Measurements from ENCODE around the gene NUP210.
A peak's percentile ranks its signal among the peaks of the same experiment; 100 is the strongest.
"Not testable (repeated sequence)": the region's sequence is repeated elsewhere in the genome, so short reads cannot be mapped to it uniquely, and the experiment has no call there.

Gene NUP210

DNA sequence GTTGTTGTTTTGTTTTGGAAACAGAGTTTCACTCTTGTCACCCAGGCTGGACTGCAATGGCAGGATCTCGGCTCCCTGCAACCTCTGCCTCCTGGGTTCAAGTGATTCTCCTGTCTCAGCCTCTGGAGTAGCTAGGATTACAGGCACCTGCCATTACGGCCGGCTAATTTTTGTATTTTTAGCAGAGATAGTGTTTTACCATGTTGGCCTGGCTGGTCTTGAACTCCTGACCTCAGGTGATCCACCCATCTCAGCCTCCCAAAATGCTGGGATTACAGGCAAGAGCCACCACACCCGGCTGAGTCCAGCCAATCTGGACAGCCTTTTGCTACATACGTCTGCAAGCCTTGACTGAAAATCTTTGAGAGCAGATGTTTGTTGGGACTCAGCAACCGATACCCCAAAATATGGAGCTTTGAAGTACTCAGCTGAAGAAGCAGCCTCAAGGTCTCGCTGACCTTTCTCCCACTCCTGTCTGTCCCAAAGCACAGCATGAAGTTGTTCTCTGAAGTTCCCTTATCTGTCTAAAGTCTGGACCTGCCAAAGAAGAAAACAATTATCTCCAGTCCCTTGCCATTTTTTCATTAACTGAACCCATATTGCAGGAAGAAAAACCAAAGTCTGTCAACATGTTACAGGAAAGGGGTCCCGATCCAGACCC, 9.6 kb upstream of the NUP210 start:
- no peak for DNase-seq (ENCODE audit: low read depth in 2 of 3, low spot score in 2 of 3)

DNA sequence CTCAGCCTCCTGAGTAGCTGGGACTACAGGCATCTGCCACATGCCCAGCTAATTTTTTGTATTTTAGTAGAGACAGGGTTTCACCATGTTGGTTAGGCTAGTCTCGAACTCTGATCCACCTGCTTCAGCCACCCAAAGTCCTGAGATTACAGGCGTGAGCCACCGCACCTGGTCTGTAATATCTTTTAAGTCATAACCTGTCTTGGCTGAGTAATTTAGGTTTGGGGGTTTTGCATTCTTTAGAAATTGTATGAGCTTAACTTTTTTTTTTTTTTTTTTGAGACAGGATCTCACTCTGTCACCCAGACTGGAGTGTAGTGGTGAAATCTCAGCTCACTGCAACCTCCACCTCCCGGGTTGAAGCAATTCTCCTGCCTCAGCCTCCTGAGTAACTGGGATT, 8.6 kb upstream of the NUP210 start:
- DNase-seq (ENCODE audit: low read depth in 2 of 3, low spot score in 2 of 3): not testable (repeated sequence)

DNA sequence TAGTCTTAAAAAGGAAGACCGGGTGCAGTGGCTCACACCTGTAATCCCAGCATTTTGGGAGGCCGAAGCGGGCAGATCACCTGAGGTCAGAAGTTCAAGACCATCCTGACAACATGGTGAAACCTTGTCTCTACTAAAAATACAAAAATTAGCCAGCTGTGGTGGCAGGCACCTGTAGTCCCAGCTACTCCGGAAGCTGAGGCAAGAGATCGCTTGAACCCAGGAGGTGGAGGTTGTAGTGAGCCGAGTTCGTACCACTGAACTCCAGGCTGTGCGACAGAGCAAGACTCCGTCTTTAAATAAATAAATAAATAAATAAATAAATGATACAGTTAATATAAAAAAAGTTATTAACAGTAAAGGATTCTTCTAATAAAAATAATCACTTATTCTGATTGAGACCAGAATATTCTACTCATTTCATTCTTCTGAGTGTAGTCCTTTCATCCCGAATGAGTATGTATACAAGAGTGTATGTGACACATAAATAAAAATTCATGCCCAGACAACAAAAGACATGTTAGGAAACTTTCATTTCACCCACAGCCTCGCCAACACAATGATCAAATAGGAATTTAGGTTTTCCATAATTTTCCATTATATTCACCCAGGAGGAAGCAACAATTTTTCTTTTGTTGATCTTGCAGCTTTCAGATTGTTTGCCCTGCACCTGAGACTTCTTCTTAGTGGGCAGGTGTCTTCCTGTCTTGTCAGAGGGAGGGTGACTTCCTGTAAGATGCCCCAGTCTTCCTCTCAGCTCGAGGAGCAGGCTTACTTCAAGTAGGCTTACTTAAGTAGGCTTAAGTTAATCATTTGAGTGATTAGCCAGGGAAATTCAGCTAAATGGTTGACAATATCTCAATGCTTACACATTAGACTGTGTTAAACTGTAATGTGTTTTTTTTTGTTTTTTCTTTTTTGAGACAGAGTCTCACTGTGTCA, 7.8 kb upstream of the NUP210 start:
- DNase-seq (ENCODE audit: low read depth in 2 of 3, low spot score in 2 of 3): no peak

DNA sequence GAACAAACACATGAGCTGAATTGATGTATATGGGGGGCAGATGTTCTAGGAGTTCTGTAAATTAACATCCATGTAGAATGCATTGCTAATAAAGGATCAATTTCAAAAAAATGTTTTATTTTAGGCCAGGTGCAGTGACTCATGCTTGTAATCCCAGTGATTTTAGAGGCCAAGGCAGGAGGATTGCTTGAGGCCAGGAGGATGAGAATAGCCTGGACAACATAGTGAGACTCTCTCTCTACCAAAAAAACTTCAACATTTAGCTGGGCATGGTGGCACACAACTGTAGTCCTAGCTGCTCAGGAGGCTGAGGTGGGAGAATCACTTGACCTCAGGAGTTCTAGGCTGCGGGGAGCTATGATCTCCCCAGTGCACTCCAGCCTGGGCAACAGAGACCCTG, 6.5 kb upstream of the NUP210 start:
- no peak for DNase-seq (ENCODE audit: low read depth in 2 of 3, low spot score in 2 of 3)

DNA sequence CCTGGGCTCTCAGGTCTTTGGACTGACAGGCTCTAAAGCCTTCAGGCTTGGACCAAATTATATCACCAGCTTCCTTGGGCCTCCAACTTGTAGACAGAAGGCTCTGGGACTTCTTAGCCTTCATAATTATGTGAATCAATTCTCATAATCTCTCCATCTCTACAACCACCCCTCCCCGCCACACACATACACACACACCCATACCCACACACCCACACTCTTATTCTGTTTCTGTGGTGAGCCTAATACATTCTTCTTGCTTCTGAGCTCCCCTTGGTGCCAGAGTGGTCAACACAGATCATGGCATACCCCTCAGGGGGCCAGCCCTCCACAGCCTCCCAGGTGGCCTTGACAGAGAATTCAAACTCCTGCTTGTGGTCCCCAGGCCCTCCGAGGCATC, 5.6 kb upstream of the NUP210 start:
- DNase-seq (ENCODE audit: low read depth in 2 of 3, low spot score in 2 of 3): no peak

DNA sequence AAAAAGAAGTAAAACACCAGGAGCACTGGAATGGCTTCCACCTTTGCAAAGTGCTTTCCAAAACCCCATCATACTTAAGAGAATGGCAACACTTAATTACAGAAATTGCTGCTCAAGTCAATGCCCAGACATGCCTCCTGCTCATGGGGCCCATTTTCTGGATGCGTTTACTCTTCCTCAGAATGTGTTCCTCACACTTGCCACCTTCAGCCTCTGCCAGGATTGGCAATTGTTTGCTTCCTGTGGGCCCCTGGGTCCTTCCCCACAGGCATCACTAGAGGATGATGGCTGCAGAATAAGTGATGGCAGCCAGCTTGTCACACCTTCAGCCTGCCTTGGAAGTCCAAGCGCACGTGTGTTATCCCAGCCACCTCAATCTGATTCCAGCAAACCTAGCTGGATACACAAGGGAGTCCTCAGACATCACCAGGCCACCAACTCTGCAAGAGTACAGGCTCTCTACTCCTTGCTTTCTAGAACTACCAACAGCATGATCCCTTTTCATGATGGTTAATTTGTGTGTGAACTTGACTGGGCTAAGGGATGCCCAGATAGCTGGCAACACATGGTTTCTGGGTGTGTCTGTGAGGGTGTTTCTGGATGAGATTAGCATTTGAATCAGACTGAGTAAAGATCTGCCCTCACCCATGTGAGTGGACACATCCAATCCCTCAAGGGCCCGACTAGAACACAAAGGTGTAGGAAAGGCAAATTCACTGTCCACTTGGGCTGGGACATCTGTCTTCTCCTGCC, 4.9 kb upstream of the NUP210 start:
- no peak for DNase-seq (ENCODE audit: low read depth in 2 of 3, low spot score in 2 of 3)

DNA sequence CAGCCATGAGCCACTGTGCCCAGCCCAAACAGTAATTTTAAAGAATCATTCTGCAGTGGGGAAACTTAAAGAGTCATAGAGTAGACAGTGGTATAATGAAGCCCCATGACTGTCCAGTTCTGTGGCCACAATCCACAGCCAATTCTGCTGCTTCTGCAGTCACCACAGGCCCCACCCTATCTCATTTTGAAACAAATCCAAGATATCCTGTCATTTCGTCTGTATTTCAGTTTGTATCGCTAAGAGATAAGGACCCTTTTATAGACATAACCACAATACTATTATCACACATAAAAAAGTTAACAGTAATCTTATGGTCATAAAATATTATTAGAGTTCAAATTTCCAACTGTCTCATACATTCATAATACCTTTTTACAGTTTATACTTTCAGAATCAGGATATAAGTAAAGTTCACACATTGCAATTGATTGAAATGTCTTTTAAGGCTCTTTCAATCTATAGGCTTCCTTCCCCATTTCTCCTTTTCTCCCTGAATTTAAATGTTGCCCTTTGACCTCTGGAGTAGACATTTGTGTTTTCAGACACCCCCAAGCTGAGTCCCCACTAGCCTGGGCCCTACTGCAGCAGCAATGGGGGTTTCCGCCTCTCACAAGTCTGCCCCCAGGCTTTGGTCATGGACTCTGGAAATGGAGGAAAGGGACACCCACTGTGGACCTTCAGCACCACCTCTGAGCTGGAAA, 4.2 kb upstream of the NUP210 start:
- DNase-seq (ENCODE audit: low read depth in 2 of 3, low spot score in 2 of 3): no peak

DNA sequence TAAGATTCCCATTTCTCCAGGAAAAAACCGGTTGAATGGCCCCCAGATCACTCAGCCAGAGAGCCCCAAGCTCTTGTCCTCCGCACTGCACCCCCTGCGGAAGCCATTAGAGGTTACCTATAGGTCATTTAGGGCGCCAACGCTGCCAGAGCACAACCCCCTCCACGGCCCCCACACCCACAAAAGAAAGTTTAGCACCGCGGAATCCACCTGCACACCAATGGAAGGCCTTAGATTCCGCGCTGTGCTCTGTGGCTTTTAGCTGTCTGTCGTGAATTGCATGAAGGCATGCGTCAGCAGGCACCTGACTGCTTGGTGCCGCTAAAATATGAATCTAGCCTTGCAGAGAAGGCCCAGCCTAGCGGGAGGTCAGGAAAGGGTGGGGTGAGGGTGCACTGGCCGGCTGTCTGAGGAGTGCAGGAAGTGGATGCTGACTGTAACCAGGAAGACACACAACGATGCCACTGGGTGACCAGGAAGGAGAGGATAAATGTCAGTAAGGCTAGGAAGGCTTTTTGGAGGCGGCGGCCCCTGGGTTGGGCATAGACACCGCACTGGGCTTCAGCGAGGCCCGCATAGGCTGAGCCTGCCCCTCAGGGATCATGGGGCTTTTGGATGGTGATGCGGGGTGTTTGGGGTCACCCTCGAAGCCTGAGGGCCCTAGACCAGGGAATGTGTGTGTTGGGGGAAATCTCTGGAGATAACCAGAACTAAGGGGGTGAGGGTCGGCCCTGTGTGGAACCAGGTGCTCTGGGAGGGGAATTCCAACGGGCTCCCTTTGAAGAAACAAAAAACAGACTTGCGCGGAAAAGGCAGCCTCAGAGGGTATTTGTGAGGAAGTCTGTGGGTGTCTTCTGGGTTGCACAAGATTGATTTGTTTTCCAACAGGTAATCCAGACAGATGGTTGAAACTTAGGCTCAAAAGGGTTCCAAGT, 976 bp upstream of the NUP210 start:
- peak; percentile 43 to 54 (median 46) for DNase-seq (ENCODE audit: low read depth in 2 of 3, low spot score in 2 of 3)

DNA sequence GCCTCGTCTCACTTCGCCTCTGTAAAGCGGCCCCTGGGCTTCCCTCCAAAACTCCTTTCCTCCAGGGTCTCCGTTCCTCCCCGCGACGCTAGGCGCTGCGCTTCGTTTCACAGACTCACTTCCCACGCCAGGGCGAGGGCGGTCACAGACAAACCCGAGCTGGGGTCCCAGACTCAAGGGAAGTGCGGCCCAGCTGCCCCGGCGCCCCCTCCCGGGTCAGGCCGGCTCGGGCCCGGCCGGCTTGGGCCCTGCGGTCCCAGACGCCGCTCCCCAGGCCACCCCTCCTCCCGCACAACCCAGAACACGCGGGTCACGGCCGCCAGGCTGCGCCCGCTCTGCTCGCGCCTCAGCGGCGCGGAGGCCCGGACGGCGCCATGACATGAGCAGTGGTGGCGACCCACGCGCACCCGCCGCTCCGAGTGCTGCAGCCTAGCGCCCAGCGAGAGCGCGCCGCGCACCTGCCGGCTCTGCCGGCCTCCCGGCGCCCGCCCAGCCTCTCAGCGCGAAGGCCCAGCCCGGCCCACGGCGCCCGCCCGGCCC, 547 bp downstream of the NUP210 start:
- peak in 2 of 3 experiments; percentile 30 to 33 for DNase-seq (ENCODE audit: low read depth in 2 of 3, low spot score in 2 of 3)

DNA sequence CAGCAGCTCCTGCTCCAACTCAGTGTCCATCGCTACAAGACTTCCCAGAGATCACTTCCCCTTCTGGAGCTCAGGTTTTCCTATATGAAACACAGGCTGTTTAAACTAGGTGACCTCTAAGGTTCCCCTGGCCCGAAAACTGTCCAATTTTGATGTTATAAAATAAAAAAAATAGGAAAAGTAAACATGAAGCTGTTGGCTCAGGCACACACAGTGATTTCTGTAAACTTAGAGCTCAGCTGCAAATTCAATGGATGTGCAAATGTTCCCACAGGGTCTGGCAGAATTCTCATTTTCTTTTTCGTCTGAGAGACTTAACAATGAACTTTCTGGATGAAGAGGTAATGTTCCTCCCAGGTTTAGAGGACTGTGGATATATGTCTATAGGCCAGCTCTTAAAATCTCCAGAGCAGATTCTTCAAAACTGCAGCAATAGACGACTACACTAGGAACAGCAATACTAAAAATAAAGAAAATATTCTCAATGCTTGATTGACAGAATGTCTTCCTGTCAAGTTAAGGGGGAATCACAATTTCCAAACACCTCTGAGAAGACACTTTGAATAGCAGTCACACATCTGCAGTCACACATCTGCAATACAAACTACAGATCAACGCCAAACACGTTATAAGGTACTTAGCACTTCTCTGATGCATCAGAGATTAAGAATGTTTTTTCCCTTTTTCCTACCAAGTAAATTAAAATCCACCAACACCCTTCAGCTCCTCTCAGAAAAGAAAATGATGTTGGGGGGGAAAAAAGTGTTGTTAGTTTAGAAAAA, 2.8 kb downstream of the NUP210 start:
- DNase-seq (ENCODE audit: low read depth in 2 of 3, low spot score in 2 of 3): no peak

DNA sequence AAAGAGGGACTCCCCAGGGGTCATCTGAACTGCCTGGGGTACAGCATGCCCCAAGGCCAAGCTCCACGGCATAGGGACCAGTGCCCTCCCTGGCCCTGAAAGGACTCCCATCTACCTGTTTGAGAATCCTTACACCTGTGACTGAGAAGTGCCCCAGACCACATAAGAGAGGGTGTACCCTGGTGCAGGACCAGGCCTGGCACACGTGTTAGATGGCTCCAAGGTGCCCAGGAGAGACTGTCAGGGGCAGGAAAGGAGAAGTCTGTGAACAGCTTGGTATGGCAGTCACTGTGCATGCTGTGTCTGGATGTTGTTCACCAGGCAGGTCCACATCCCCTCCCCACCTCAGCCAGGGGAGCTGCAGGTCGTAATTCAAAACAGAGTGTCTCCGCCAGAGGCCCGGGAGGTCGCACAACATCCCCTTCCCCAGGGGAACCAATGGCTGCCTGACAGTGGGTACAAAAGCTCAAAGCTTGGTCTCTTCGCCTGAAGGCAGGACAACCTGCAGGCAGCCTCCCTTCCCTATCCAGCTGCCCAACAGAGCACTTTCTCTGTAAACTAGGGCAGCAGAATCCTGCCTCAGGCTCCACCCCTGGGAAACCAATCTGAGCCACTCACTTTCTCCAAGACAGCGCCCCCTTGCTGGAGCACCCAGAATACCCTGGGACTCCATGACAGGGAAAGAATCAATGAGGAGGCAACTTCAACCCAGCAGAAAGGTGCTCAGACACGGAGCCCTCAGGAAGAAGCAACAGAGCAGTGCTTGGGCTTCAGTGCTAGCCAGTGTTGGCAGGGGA, 3.9 kb downstream of the NUP210 start:
- DNase-seq (ENCODE audit: low read depth in 2 of 3, low spot score in 2 of 3): no peak

DNA sequence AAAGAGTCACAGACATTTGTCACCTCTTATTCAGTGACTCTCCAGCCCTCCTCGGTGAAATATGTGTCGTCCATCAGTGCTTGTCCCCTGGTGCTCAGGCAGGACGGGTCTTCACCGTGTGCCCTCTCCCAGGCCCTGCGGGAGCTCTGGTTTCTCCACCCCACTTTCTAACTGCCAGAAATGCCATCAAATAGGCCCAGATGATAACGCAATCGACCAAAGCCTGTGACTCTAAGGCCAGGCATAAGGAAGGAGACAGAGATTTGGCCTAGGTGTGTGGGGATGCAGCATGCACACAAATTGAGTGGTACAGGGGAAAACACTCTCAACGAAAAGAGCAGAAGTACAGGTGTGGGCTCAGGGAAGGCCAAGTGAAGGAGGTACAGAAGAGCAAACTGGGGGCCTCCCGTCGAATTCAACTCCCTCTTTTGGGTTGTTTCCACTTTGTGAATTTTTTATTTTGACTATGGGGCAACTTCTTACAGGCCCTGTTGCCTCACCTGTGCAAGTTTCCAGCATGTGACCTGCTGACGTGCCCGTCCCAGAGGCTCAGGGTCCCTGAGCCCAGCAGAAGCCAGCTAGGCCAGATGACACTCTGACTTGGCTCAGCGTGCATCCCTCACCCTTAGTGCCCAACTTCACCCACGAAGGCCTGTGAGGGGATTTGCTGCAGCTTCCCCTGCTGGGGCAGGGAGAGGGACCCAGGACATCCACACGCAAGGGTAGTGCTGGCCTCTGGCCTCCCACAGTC, 4.7 kb downstream of the NUP210 start:
- no peak for DNase-seq (ENCODE audit: low read depth in 2 of 3, low spot score in 2 of 3)

DNA sequence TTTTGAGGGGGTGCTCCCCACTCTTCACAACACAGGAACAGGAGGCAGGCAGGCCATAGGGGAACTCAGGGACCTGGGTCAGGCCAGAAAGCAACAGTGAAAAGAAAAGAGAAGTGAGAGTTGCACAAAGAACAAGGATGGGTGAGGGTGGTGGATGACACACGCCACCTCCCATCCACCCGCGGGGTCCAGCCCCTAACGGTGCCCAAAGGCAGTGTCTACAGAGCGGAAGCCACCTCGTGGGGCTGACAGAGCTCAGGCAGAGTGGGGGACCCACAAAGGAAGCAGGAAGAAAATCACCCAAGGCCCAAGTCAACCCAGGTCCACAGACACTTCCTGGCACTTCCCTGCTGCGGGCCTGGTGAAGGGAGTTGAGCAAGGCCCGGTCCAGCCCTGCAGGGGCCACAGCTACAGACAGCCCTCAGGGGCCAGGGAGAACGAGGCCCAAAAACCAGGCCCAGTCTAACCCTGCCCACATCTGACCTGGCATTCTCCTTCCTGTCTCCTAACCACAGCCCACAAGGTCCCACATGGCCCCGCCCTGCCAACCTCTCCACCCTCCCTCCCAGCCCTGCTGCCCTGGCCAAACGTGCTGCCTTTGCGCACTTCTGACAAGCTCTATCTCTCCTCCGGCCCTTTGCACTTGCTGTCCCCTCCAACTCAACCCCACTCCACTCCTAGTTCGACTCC, 5.9 kb downstream of the NUP210 start:
- peak; percentile 26 to 45 (median 42) for DNase-seq (ENCODE audit: low read depth in 2 of 3, low spot score in 2 of 3)

DNA sequence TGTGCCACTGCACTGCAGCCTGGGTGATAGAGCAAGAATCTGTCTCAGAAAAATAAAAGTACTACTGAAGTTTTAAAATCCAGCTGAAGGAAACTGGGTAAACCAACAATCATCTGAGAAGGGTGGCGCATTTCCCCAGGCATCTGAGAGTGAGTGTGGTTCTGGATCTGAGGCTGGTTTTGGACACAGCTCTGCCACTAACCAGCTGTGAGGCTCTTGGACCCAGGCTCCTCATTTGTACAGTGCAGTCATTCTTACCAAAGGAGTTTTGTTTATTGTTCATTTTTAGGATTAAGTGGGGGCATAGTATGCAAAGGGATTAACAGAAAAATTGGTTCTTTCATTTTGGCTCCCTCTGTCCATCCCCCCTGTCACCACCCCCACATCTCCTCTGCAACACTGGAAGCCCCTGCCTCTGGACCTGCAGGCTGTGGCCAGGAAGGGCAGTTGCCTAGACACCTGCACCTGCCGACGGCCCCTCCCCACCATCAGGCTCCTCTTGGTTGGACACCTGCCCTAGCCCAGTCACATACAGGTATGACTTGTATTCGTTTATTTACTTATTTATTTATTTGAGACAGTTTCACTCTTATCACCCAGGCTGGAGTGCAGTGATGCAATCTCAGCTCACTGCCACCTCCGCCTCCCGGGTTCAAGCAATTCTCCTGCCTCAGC, 8.8 kb downstream of the NUP210 start:
- DNase-seq (ENCODE audit: low read depth in 2 of 3, low spot score in 2 of 3): no peak

DNA sequence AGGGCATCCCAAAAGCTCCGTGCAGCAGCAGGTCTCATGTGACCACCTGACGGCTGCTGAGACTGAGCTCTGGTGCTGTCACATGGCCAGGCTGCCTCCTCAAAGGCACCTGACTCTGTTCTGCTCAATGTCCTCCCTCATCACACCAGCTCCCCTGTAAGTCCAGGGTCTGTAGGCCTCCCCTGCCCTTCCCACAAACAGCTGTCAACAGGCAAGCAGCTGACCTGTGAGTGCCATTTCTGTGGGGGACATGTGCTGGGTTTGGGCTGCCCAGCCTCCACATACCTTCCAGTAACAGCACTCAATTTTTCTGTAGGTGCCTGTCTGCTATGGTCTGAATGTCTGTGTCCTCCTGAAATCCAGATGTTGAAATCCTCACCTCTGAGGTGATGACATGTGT, 11.2 kb downstream of the NUP210 start:
- DNase-seq (ENCODE audit: low read depth in 2 of 3, low spot score in 2 of 3): no peak

DNA sequence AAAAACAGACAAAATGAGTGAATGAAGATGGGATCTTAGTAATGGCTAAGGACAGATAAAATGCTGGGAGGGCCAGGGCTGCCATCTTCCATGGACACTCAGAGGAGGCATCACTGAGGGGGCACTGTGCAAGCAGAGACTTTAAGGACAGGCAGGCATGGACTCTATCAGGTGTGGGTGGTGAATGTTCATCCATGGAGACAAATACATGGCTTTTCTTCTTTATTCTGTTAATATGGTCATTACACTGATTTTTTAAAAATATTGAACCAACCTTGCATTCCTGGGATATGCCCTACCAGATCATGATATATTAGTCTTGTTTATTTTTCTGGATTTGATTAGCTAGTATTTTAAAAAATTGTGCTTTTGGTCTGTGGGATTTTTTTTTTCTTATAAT, 12.2 kb downstream of the NUP210 start:
- DNase-seq (ENCODE audit: low read depth in 2 of 3, low spot score in 2 of 3): no peak
